NCI-H446 treated with DMSO at 0.1 percent for 48 hours (cell line): ENCODE results near the gene GTPBP2.
"Not testable (repeated sequence)": the region's sequence is repeated elsewhere in the genome, so short reads cannot be mapped to it uniquely, and the experiment has no call there.

Experiments
- DNase-seq: peaks from one replicate; lab custom pipeline; 2025; lab: John Stamatoyannopoulos, UW

GTPBP2 gene

DNA sequence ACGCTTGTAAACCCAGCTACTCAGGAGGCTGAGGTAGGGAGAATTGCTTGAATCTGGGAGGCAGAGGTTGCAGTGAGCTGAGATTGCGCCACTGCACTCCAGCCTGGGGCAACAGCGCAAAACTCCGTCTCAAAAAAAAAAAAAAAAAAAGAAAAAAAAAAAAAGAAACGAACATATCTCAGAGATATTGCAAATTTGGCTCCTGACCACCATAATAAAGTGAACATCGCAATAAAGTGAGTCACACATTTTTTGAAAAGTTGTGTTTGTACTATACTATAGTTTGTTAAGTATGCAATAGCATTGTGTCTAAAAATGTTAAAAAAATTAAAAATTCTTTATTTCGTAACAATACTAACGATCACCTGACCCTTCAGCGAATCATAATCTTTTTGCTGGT, 29.1 kb upstream of the GTPBP2 start:
- DNase-seq, result no peak

DNA sequence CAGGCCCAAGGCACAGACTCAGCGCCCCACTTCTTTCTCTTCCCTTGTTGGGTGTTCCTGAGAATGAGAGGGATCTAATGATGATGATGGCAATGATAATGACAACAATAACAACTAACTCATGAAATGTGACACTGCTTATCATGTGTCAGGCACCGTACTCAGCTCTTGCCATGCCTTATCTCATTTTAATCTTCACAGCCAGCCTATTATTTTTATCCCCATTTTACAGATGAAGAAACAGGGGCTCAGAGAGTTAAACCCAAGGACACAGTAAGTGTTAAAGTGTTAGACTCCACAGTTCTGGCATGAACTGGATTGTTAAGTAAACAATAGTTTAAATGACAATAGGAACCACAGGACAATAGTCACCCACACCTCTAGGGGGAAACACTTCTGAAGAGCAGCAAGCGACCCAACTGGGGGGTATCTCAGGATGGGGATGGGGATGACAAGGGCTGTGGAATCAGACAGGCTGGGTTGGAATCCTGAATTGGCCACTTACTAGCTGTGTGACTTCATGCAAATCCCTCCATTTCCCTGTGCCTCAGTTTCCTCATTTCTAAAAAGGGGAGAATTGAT, 28.2 kb upstream of the GTPBP2 start:
- no peak for DNase-seq

DNA sequence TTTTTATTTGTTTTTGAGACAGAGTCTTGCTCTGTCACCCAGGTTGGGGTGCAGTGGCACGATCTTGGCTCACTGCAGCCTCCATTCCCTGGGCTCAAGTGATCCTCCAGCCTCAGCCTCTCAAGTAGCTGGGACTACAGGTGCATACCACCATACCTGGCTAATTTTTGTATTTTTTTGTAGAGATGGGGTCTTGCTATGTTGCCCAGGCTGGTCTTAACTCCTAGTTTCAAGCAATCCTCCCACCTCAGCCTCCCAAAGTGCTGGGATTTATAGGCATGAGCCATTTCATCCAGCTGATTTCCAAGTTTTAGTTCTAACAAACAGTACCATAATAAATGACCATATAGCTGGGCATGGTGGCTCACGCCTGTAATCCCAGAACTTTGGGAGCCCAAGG, 23.8 kb upstream of the GTPBP2 start:
- DNase-seq, result not testable (repeated sequence)

- DNase-seq, result no peak
Measured at GRCh38 chr6:43648248-43648647, 19.2 kb upstream of the GTPBP2 start.

GRCh38 chr6:43647613-43648012, 18.5 kb upstream of the GTPBP2 start:
- no peak for DNase-seq

DNA sequence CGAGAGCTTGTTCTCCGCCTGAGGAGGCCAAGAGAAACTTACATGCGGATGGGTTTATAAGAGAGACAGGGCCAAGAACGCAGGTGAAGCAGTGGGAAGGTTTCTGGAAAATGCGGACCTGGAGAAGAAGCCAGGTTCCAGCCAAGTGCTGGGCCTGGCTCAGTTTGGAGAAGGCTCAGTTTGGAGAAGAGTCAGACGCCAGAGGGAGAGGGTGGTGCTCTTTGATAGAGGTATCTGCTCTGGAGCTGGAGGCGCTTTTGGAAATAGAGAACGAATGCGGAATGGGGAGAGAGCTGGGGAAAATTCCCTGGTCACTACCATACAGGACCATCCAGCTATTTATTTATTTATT, 16.5 kb upstream of the GTPBP2 start:
- no peak for DNase-seq

- DNase-seq, result no peak
Measured at GRCh38 chr6:43644940-43645612, 16.0 kb upstream of the GTPBP2 start, which contains the start of gene RSPH9. Gene RSPH9 (plus strand): TSS chr6:43645036. CDS start chr6:43645099, 63 bp downstream.

GRCh38 chr6:43639984-43640800, 11.1 kb upstream of the GTPBP2 start:
- DNase-seq, result no peak

DNA sequence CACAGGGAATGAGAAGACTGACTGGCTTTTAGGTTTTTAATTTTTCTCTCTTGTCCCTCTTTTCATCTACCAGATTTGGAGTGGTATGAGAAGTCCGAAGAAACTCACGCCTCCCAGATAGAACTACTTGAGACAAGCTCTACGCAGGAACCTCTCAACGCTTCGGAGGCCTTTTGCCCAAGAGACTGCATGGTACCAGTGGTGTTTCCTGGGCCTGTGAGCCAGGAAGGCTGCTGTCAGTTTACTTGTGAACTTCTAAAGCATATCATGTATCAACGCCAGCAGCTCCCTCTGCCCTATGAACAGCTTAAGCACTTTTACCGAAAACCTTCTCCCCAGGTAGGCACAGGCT, 7.2 kb upstream of the GTPBP2 start:
- DNase-seq, result no peak

DNA sequence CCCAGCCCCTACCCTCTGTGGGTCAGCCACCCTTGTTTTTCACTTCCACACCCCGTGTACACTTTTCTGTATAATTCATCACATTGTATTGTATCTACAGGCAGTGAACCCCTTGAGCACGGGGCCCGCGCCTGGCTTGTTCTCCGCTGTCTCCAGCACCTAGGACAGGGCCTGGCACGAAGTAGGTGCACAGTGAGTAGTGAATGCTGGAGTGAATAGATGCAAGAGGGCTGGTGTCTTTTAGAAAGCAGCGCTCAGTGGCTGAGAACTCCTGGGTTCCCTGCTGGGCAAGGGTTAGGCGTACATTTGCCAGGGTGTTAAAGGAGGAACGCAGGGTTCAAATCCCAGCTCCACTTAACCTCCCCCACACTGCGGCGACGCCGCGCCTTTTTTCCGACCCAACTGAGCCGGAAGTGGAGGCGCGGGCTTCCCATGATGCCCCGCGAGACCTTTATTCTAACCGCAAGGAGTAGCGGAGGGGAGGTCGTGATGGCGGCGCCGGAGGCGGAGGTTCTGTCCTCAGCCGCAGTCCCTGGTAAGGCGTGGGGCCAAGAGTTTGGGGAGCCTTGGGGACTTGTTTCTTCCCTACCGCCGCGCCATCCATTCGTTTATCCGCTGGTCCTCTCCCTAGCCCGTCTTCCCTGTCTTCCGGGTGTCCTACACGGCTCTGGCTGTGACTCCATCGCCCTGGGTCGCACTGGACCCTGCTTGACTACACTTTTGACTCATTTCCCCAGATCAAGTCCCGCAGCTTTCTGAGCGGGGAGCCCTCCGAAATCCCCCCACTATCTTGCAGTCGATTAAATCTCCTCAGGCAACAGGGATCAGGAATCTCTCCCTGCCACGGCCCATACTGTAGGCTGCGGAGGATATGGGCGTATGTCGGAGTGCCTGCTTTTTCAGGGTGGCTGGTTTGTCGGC, 6.6 kb upstream of the GTPBP2 start, which contains the start of gene MAD2L1BP:
Gene MAD2L1BP, plus strand, starts transcription at position 454 of the 921 bp plus-strand sequence. Its CDS starts 36 bp downstream, at position 490.
- DNase-seq, result peak; percentile 56

GRCh38 chr6:43634702-43635303, 5.7 kb upstream of the GTPBP2 start:
- no peak for DNase-seq

GRCh38 chr6:43633002-43633401, 3.9 kb upstream of the GTPBP2 start:
- not testable (repeated sequence) for DNase-seq

- no peak for DNase-seq
Measured at GRCh38 chr6:43630980-43631619, 2.0 kb upstream of the GTPBP2 start.

GRCh38 chr6:43629505-43630300, 639 bp upstream of the GTPBP2 start:
- DNase-seq, result peak; percentile 95

- DNase-seq, result no peak
Measured at GRCh38 chr6:43628393-43629103, 516 bp downstream of the GTPBP2 start.

GRCh38 chr6:43627008-43627825, 1.8 kb downstream of the GTPBP2 start:
- peak; percentile 22 for DNase-seq

DNA sequence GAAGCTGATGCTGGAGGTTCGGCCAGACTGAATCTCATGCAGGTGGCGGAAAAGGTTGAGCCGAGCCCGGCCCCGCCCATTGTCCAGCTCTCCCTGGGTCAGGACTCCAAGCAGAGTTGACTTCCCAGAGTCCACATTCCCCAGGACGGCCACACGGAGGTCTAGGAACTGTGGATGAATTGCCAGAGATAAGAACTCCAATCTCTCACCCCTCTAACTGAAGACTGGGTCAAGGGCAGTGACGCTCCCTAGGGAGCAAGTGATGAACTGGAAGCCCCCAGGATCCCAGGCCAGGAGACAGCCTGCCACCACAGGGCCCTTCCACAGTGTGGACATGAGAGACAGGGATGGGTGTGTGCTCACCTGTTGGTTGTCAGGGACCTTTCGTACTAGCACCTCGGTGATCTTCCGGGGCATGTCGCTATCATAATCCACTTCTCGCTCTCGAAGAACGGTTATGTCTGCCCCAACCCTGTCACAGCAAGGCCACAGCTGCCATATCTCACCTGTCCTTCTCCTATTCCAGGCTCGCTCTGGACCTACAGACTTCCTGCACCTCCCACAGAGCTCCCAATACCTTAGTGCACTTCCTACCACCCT, 3.6 kb downstream of the GTPBP2 start:
- no peak for DNase-seq

DNA sequence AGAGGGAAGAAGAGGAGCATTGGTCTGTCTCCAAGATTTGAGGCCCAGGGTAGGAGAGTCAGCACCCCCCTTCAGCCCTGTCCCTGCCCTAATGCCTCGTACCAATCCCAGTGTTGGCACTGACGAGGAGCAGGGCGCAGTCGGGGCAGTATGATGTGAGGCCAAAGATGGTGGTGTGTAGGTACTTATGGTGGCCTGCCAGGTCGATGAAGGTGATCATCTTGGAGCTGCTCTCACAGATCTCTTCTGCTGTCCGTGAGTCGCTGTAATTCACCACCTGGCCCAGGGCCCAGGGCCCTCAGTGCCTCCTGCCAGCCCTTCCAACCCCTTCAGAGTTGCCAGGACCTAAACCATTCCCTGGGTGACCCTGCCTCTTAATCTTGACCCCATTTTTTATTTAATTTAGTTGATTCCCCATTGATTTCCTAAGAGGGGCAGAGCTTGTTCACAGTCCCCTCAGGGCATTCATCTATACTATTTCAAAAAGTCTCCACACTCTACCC, 4.2 kb downstream of the GTPBP2 start:
- DNase-seq, result no peak
